Testis (tissue), 3 donors: ENCODE results near the gene PIP4K2A. TPM values are rescaled to one million over a fixed set of nuclear protein-coding genes. Genes with fewer than 3 reads are reported as not detected.

Source experiments
- DNase-seq: peaks from one replicate; pipeline ENCODE4 v3.0.0-alpha.2; 2019
- H3K27ac ChIP-seq, 2 donors: fragments of 200-600 bp; sonication (generic); one replicate each; pipeline ENCODE4 v1.5.1; 2019
- H3K27me3 ChIP-seq: fragments of 200-600 bp; sonication (generic); one replicate; pipeline ENCODE4 v1.5.1; 2019
- H3K36me3 ChIP-seq: fragments of 200-600 bp; sonication (generic); one replicate; pipeline ENCODE4 v1.5.1; 2017; ENCODE audit warnings: low read depth; ENCODE audit errors: missing control alignments
- H3K4me1 ChIP-seq: fragments of 200-600 bp; sonication (generic); one replicate; pipeline ENCODE4 v1.5.1; 2019
- H3K4me3 ChIP-seq, 2 donors: fragments of 200-600 bp; sonication (generic); one replicate each; pipeline ENCODE4 v1.5.1; 2017 to 2019
- H3K9me3 ChIP-seq: fragments of 200-600 bp; sonication (generic); one replicate; pipeline ENCODE4 v1.5.1; 2017
- CTCF ChIP-seq, 3 experiments: fragments of 450-650 bp in 2 of 3; fragments of 200-600 bp in 1 of 3; sonication (generic) in 1 of 3; IDR thresholded peaks; one replicate each; pipeline ENCODE4 v1.5.1; 2016 to 2019; ENCODE audit warnings: antibody characterized with exemption in 3 of 3, mild to moderate bottlenecking in 2 of 3, moderate library complexity in 1 of 3
- POLR2A ChIP-seq: fragments of 450-650 bp; IDR thresholded peaks from one replicate; pipeline ENCODE4 v1.6.1; 2017; ENCODE audit warnings: antibody characterized with exemption, mild to moderate bottlenecking, moderate library complexity
- WGBS, 2 donors: methylation state at CpG; one replicate each; pipeline ENCODE4 v1.1.5; 2018; 5-methylcytosine and 5-hydroxymethylcytosine counted together
- intact Hi-C: fragments of 100-400 bp; cut with DNase I; formaldehyde crosslinking; loops from one replicate; pipeline ENCODE4 v1.15.1; 2023; ENCODE audit warnings: low total_unique reads
- polyA plus RNA-seq: library from polyadenylated mRNA; stranded (reverse); fragments of 350-450 nt; fragmentation: Illumina TruSeq; extraction: RNeasy Lipid Tissue Mini Kit (QIAGEN cat#74804); gene quantifications from one replicate; pipeline ENCODE4 v1.2.3, GENCODE V29; 2014; ENCODE audit warnings: low read depth, low replicate concordance; ENCODE audit not compliant: insufficient read depth
- total RNA-seq, 2 donors: library from RNA; depleted of rRNA; stranded (reverse); fragments of >200 nt; gene quantifications; one replicate each; pipeline ENCODE4 v1.2.3, GENCODE V29; 2016

PIP4K2A gene
- total and polyA plus RNA-seq, 3 donors from 2014 or later: 12.6 to 26.0 (median 15.8) TPM

GRCh38 chr10:22570733-22571430 lies 143.5 kb downstream of the PIP4K2A start:
- Histone ChIP-seq H3K27ac (no peak overlapping the region), H3K4me1 (no peaks in the 10 kb centered on the region), H3K4me3 (no peak overlapping the region), H3K36me3 (no peaks in the 10 kb centered on the region), H3K27me3 (no peaks in the 10 kb centered on the region), H3K9me3 (no peaks in the 10 kb centered on the region)
- DNase-seq: no peak
- no peak for TF ChIP-seq CTCF (IDR thresholded peaks at IDR 0.05)
- no peak for TF ChIP-seq POLR2A
- intact Hi-C loops: no loop called here
- 71 to 79% methylated on average over 6 of the region's 6 CpGs for WGBS, 2 donors

GRCh38 chr10:22570234-22570633 lies 144.1 kb downstream of the PIP4K2A start:
- Histone ChIP-seq H3K27me3 (no peaks in the 10 kb centered on the region), H3K36me3 (no peaks in the 10 kb centered on the region), H3K9me3 (no peaks in the 10 kb centered on the region), H3K4me1 (no peaks in the 10 kb centered on the region), H3K27ac (no peak overlapping the region), H3K4me3 (no peak overlapping the region)
- WGBS, 2 donors: 57 to 62% methylated on average over 4 of the region's 4 CpGs
- intact Hi-C loops: no loop called here
- no peak for DNase-seq
- TF ChIP-seq CTCF (IDR thresholded peaks at IDR 0.05): no peak
- no peak for TF ChIP-seq POLR2A

- DNase-seq: no peak
- TF ChIP-seq POLR2A: no peak
- TF ChIP-seq CTCF (IDR thresholded peaks at IDR 0.05): no peak
- no peaks in the 10 kb centered on the region for H3K36me3 ChIP-seq
- intact Hi-C loops: no loop called here
- H3K4me1 ChIP-seq: no peaks in the 10 kb centered on the region
- H3K27ac ChIP-seq: no peak overlapping the region
- no peaks in the 10 kb centered on the region for H3K27me3 ChIP-seq
- WGBS, 2 donors: 84 to 92% methylated on average over 7 of the region's 7 CpGs
- H3K4me3 ChIP-seq: no peak overlapping the region
- no peaks in the 10 kb centered on the region for H3K9me3 ChIP-seq
Observed at GRCh38 chr10:22568928-22569327, 145.4 kb downstream of the PIP4K2A start.

GRCh38 chr10:22564060-22564459 lies 150.3 kb downstream of the PIP4K2A start:
- Histone ChIP-seq H3K27ac (no peak overlapping the region), H3K4me3 (no peak overlapping the region), H3K27me3 (no peaks in the 10 kb centered on the region), H3K36me3 (no peaks in the 10 kb centered on the region), H3K9me3 (no peaks in the 10 kb centered on the region), H3K4me1 (no peaks in the 10 kb centered on the region)
- intact Hi-C loops: no loop called here
- DNase-seq: no peak
- TF ChIP-seq POLR2A (no peak), CTCF (IDR thresholded peaks at IDR 0.05) (no peak)
- 85 to 91% methylated on average over 5 of the region's 5 CpGs for WGBS, 2 donors

GRCh38 chr10:22561909-22562308 lies 152.5 kb downstream of the PIP4K2A start:
- no peak for DNase-seq
- 90 to 96% methylated on average over 5 of the region's 5 CpGs for WGBS, 2 donors
- Histone ChIP-seq H3K27me3 (no peaks in the 10 kb centered on the region), H3K4me1 (no peaks in the 10 kb centered on the region), H3K27ac (no peak overlapping the region), H3K36me3 (no peaks in the 10 kb centered on the region), H3K9me3 (no peaks in the 10 kb centered on the region), H3K4me3 (no peak overlapping the region)
- intact Hi-C loops: no loop called here
- TF ChIP-seq POLR2A: no peak
- no peak for TF ChIP-seq CTCF (IDR thresholded peaks at IDR 0.05)
